BJ (cell line): ENCODE results near the gene GRAMD2A. TPM values are rescaled to one million over a fixed set of nuclear protein-coding genes. Genes with fewer than 3 reads are reported as not detected.

Source experiments
- CTCF ChIA-PET: fragments of 350-600 bp; formaldehyde crosslinking; extraction: SDS; loops from one replicate; lab custom pipeline; 2021; ENCODE audit warnings: antibody characterized with exemption, inconsistent platforms; lab: Yijun Ruan, JAX
- POLR2A ChIA-PET: fragments of 300-600 bp; sonication (Branson Sonifier 250); formaldehyde crosslinking; extraction: SDS; loops from one replicate; lab custom pipeline; 2021; ENCODE audit warnings: antibody characterized with exemption; lab: Charles Lee
- DNase-seq: peaks from one replicate; pipeline ENCODE4 v3.0.0-alpha.2; 2011; ENCODE audit warnings: low read depth
- H3K27me3 ChIP-seq: 2 replicates; pipeline ENCODE4 v1.6.0; 2011; ENCODE audit warnings: low read length; ENCODE audit not compliant: control insufficient read depth, insufficient read depth
- H3K36me3 ChIP-seq: 2 replicates; pipeline ENCODE4 v1.5.1; 2011; ENCODE audit warnings: low read length; ENCODE audit not compliant: control insufficient read depth, insufficient read depth
- H3K4me3 ChIP-seq: 2 replicates; pipeline ENCODE4 v1.5.1; 2011; ENCODE audit warnings: low read depth, mild to moderate bottlenecking, control low read depth, low read length
- CTCF ChIP-seq: IDR thresholded peaks from 2 replicates; pipeline ENCODE4 v1.5.1; 2011; ENCODE audit warnings: low read depth, mild to moderate bottlenecking, control low read depth, inconsistent platforms, low read length, moderate library complexity; ENCODE audit not compliant: insufficient read depth
- polyA plus RNA-seq: library from polyadenylated mRNA; depleted of rRNA; stranded (reverse); fragments of >200 nt; gene quantifications from 2 replicates; pipeline ENCODE4 v1.2.3, GENCODE V29; 2011

The GRAMD2A gene
- polyA plus RNA-seq, 1 experiment, result 0.21 TPM

GRCh38 chr15:72118017-72118978 lies 79.3 kb downstream of the GRAMD2A start, which contains the start of the genes MYO9A and SENP8:
Gene MYO9A (minus strand): TSS chr15:72118150. CDS start chr15:72046563, 71,587 bp downstream.
Gene SENP8 (plus strand): TSS chr15:72118403. CDS start chr15:72139624, 21,221 bp downstream.
- no peak for TF ChIP-seq CTCF
- H3K36me3 ChIP-seq, result no peaks in the 10 kb centered on the region
- CTCF ChIA-PET, result interaction anchor here (0.5 kb wide), 1 partner anchor 40 kb away, joined by 4 read pairs; no protein-coding TSS in a partner anchor
- no peaks in the 10 kb centered on the region for H3K27me3 ChIP-seq
- peak; percentile 88 for DNase-seq
- POLR2A ChIA-PET, result no interaction called here
- peak within 1 kb of the TSS; percentile 96 for H3K4me3 ChIP-seq

GRCh38 chr15:72117486-72118016 lies 80.0 kb downstream of the GRAMD2A start:
- CTCF ChIA-PET, result interaction anchor here (0.5 kb wide), 2 partner anchors 40 to 60 kb away, joined by 3 to 4 read pairs; no protein-coding TSS in a partner anchor

GRCh38 chr15:72116731-72117485 lies 80.7 kb downstream of the GRAMD2A start:
- CTCF ChIA-PET, result interaction anchor here (0.5 to 0.6 kb wide), 2 partner anchors 60 to 322 kb away, joined by 3 read pairs; no protein-coding TSS in a partner anchor
- POLR2A ChIA-PET, result no interaction called here
- TF ChIP-seq CTCF, result no peak
- Histone ChIP-seq H3K4me3 (peak overlapping the region; percentile 96), H3K27me3 (no peaks in the 10 kb centered on the region), H3K36me3 (no peaks in the 10 kb centered on the region)
- DNase-seq, result no peak

More at GRCh38 chr15:72117486-72118016, 80.0 kb downstream of the GRAMD2A start:
- Histone ChIP-seq H3K27me3 (no peaks in the 10 kb centered on the region), H3K36me3 (no peaks in the 10 kb centered on the region), H3K4me3 (peak overlapping the region; percentile 96)
- DNase-seq, result peak; percentile 26
- no peak for TF ChIP-seq CTCF
- POLR2A ChIA-PET, result no interaction called here

- Histone ChIP-seq H3K36me3 (no peaks in the 10 kb centered on the region), H3K4me3 (no peak overlapping the region), H3K27me3 (no peaks in the 10 kb centered on the region)
- CTCF ChIA-PET, result interaction anchor here (0.7 kb wide), 1 partner anchor 14 kb away, joined by 3 read pairs; no protein-coding TSS in a partner anchor
- POLR2A ChIA-PET, result no interaction called here
- no peak for TF ChIP-seq CTCF
- no peak for DNase-seq
These were observed 84.1 kb downstream of the GRAMD2A start for GRCh38 chr15:72113347-72114031.
